Measurements from ENCODE around the gene UGT1A4. TPM values are rescaled to one million over a fixed set of nuclear protein-coding genes. Genes with fewer than 3 reads are reported as not detected.

UGT1A4 gene
- total RNA-seq, 2 experiments from 2014 or later: not detected

- H3K4me3 ChIP-seq (ENCODE audit: low read length): no peak overlapping the region
- intact Hi-C loops (cut with DNase I, micrococcal nuclease): no loop called here
- no peak overlapping the region for H3K27ac Mint-ChIP-seq
- H3K36me3 ChIP-seq (ENCODE audit: insufficient read depth, low read length): no peaks in the 10 kb centered on the region
- ChIA-PET CTCF (no interaction called here), POLR2A (no interaction called here)
- no peaks in the 10 kb centered on the region for H3K9me3 Mint-ChIP-seq
- no peaks in the 10 kb centered on the region for H3K4me1 Mint-ChIP-seq (ENCODE audit: low read depth)
- peaks cover 44% of the 10 kb centered on the region for H3K27me3 Mint-ChIP-seq
- H3K4me3 Mint-ChIP-seq: no peak overlapping the region
- no peaks in the 10 kb centered on the region for H3K36me3 Mint-ChIP-seq (ENCODE audit: low read depth)
- TF ChIP-seq CTCF (IDR thresholded peaks at IDR 0.05): no peak
- ATAC-seq (ENCODE audit: poor library complexity): no peak
- H3K4me1 ChIP-seq (ENCODE audit: insufficient read depth, low read length): no peaks in the 10 kb centered on the region
- no peak for DNase-seq
- no peaks in the 10 kb centered on the region for H3K9me3 ChIP-seq (ENCODE audit: control insufficient read depth in 1 of 2, insufficient read depth in 1 of 2, low read length in 2 of 2)
- no peak overlapping the region for H3K27ac ChIP-seq (ENCODE audit: low read depth in 1 of 2, low read length in 2 of 2)
- peaks cover 0 to 17% of the 10 kb centered on the region in 2 experiments for H3K27me3 ChIP-seq (ENCODE audit: control insufficient read depth in 1 of 2, insufficient read depth in 2 of 2, low read length in 2 of 2)
Measured at GRCh38 chr2:233676046-233676445, 42.5 kb upstream of the UGT1A4 start.

DNA sequence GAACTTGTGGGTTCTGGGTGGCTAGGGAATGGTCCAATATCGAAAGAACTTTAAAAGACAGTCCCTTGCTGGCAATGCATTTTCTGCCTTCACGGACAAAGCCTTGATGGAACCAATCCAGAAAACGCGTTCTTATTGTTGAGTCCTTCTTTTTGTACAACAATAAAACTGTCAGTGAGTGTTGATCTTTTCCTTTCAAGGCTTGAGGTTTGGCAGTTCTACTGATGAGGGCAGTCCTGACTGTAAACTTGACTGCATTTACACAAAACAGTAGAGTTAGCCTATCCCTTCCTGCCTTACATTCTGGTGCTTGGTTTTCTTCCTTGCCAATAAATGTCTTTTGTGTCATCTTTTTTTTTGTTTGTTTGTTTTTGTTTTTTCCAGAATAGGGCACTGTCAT, 39.3 kb upstream of the UGT1A4 start:
- Histone ChIP-seq H3K4me3 (ENCODE audit: low read length) (no peak overlapping the region), H3K36me3 (ENCODE audit: insufficient read depth, low read length) (no peaks in the 10 kb centered on the region), H3K27me3 (ENCODE audit: control insufficient read depth in 1 of 2, insufficient read depth in 2 of 2, low read length in 2 of 2) (peaks cover 0 to 8% of the 10 kb centered on the region in 2 experiments), H3K27ac (ENCODE audit: low read depth in 1 of 2, low read length in 2 of 2) (no peak overlapping the region), H3K9me3 (ENCODE audit: control insufficient read depth in 1 of 2, insufficient read depth in 1 of 2, low read length in 2 of 2) (no peaks in the 10 kb centered on the region), H3K4me1 (ENCODE audit: insufficient read depth, low read length) (no peaks in the 10 kb centered on the region)
- no peaks in the 10 kb centered on the region for H3K36me3 Mint-ChIP-seq (ENCODE audit: low read depth)
- intact Hi-C loops (cut with DNase I, micrococcal nuclease): no loop called here
- ChIA-PET CTCF (no interaction called here), POLR2A (no interaction called here)
- TF ChIP-seq CTCF (IDR thresholded peaks at IDR 0.05): no peak
- H3K9me3 Mint-ChIP-seq: no peaks in the 10 kb centered on the region
- DNase-seq: no peak
- H3K4me1 Mint-ChIP-seq (ENCODE audit: low read depth): no peaks in the 10 kb centered on the region
- ATAC-seq (ENCODE audit: poor library complexity): no peak
- no peak overlapping the region for H3K4me3 Mint-ChIP-seq
- H3K27me3 Mint-ChIP-seq: peaks cover 30% of the 10 kb centered on the region
- no peak overlapping the region for H3K27ac Mint-ChIP-seq

DNA sequence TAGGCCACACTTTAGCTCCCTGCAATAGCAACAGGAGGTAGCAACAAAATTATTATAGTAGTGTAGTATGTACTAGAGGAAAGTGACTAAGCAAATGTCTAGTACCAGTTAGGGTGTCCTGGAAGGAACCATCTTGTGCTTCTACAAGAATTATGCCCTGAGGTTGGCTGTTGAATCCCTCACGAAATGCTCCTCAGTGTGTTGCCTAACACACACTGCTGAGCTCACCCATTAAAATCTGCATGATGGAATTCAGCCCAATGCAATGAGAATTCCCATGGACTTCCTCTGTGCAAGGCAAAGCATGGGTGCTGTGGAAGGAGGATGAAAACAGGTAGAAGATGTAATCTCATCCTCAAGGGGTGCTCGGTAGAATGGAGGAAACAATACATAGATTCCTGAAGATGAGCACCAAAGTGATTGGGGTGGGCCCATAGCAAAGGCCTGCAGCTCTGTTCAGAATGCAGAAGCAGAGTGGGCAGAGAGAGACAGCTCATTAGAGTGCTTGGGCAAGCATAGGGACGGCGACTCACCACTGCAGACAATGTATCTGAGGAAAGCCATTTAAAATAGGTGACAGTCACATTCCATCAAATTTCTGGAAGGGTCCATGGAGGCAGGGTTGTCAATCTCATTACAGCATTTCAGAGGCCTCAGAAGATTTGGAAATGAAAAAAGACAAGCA, 38.0 kb upstream of the UGT1A4 start:
- Histone ChIP-seq H3K4me1 (ENCODE audit: insufficient read depth, low read length) (no peaks in the 10 kb centered on the region), H3K4me3 (ENCODE audit: low read length) (no peak overlapping the region), H3K27me3 (ENCODE audit: control insufficient read depth in 1 of 2, insufficient read depth in 2 of 2, low read length in 2 of 2) (peaks cover 0 to 8% of the 10 kb centered on the region in 2 experiments), H3K9me3 (ENCODE audit: control insufficient read depth in 1 of 2, insufficient read depth in 1 of 2, low read length in 2 of 2) (no peaks in the 10 kb centered on the region), H3K27ac (ENCODE audit: low read depth in 1 of 2, low read length in 2 of 2) (no peak overlapping the region), H3K36me3 (ENCODE audit: insufficient read depth, low read length) (no peaks in the 10 kb centered on the region)
- TF ChIP-seq CTCF (IDR thresholded peaks at IDR 0.05): no peak
- Mint-ChIP-seq H3K27ac (no peak overlapping the region), H3K27me3 (peaks cover 30% of the 10 kb centered on the region), H3K4me3 (no peak overlapping the region), H3K4me1 (ENCODE audit: low read depth) (no peaks in the 10 kb centered on the region), H3K9me3 (no peaks in the 10 kb centered on the region), H3K36me3 (ENCODE audit: low read depth) (no peaks in the 10 kb centered on the region)
- DNase-seq: no peak
- CTCF ChIA-PET: no interaction called here
- ATAC-seq (ENCODE audit: poor library complexity): no peak
- POLR2A ChIA-PET: no interaction called here
- intact Hi-C loops (cut with DNase I, micrococcal nuclease): no loop called here

Data from CD4-positive, alpha-beta T cell (primary cell).